Measurements from ENCODE around the gene RNF182.
"Not testable (repeated sequence)": the region's sequence is repeated elsewhere in the genome, so short reads cannot be mapped to it uniquely, and the experiment has no call there.

Gene RNF182, protein sequence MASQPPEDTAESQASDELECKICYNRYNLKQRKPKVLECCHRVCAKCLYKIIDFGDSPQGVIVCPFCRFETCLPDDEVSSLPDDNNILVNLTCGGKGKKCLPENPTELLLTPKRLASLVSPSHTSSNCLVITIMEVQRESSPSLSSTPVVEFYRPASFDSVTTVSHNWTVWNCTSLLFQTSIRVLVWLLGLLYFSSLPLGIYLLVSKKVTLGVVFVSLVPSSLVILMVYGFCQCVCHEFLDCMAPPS

GRCh38 chr6:13924949-13925881, at the start of gene RNF182:
TSS of gene RNF182 (plus strand) at chr6:13924952. CDS start at chr6:13977120, 52,168 bp downstream.
- peak; percentile 91 for DNase-seq (ENCODE audit: low spot score)

DNA sequence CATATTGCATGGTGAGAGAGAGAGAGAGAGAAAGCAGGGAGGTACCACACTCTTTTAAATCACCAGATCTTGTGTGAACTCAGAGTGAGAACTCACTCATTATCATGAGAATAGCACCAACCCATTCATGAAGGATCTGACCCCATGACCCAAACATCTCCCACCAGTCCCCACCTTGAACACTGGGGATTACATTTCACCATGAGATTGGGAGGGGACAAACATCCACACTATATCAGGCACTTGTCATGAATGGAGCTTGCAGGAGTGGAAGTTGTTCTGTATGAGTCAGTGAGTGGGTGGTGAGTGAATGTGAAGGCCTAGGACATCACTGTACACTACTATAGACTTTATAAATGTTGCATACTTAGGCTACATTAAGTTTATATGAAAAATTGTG, 47.7 kb upstream of the RNF182 start:
- DNase-seq (ENCODE audit: low spot score): no peak

- not testable (repeated sequence) for DNase-seq (ENCODE audit: low spot score)
Observed at GRCh38 chr6:13880061-13880663, 44.6 kb upstream of the RNF182 start.

DNA sequence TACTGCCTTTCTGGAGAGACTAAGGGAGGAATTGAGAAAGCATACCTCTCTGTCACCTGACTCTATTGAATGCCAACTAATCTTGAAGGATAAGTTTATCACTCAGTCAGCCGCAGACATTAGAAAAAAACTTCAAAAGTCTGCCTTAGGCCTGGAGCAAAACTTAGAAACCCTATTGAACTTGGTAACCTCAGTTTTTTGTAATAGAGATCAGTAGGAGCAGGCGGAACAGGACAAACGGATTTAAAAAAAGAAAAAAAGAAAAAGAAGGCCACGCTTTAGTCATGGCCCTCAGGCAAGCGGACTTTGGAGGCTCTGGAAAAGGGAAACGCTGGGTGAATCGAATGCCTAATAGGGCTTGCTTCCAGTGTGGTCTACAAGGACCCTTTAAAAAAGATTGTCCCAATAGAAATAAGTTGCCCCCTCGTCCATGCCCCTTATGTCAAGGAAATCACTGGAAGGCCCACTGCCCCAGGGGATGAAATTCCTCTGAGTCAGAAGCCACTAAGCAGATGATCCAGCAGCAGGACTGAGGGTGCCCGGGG, 43.1 kb upstream of the RNF182 start:
- DNase-seq (ENCODE audit: low spot score): no peak

GRCh38 chr6:13883966-13884365, 40.8 kb upstream of the RNF182 start:
- DNase-seq (ENCODE audit: low spot score): no peak

DNA sequence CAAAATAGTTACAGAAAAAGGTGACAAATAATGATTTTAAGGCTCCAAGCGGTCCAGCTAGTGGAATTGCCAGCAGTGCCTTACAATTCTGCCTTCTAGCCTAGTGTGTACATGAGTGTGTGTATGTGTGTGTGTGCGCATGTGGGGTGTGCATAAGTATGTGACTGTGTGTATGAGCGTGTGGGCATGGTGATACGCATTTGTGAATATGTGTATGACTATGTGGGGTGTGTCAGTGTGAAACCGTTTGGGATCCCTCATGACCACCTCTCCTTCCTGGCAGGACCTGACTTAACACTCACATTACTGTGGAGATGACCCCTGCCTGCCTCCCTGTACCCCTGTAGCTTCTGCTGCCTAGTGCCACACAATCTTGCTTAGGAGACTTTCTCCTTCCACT, 40.4 kb upstream of the RNF182 start:
- DNase-seq (ENCODE audit: low spot score): no peak

- no peak for DNase-seq (ENCODE audit: low spot score)
Observed at GRCh38 chr6:13885601-13886000, 39.2 kb upstream of the RNF182 start.

DNA sequence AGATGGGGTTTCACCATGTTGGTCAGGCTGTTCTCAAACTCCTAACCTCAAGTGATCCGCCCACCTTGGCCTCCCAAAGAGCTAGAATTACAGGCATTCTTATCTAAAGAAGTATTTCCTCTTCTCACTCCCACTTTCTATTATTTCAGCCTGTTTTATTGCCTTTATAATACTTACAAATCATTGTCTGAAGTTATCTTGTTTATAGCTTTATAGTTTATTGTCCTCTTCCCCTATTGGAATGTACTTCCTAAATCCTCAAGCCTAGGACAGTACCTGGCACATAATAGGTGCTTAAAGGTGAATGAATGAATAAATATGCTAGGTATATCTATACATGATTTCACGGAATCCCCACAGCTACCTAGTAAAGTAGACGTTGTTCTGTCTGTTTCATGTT, 37.8 kb upstream of the RNF182 start:
- DNase-seq (ENCODE audit: low spot score): no peak

GRCh38 chr6:13892017-13892645, 32.6 kb upstream of the RNF182 start:
- no peak for DNase-seq (ENCODE audit: low spot score)

DNA sequence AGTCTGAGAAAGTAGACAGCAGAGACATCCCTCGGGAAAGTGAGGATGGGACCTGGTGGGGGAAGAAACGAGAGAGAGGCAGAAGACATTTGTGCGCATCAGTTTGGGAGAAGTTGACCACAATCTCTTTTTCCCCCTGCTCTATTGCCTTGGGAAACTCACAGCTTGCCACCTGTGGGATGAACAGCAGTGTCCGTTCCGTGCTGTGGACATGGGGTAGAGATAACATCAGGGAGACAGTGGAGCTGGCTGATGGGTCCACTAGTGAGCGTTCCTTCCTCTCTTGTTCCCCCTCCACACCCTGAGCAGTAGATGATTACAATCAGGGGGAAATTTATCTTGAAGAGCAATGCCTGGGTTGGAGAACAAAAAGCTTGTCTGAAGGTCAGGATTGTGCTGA, 21.8 kb upstream of the RNF182 start:
- no peak for DNase-seq (ENCODE audit: low spot score)

DNA sequence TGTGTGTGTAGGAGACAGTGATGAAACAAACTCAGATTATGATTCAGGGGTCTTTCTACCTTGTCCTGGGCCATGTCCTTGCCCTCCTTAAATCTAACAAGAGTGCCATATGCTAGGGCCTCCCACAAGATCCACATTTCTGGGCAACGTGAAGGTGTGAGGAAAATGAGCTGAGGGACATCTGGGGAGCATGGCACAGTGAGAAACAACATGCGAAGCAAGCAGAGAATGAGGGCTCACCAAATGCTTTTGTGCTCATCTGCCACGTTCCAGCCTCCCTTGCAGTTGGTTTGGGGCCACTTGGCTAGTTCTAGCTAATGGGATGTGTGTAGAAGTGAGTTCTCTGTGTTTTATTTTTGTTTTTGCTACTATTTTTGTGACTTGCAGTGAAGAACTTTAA, 21.4 kb upstream of the RNF182 start:
- DNase-seq (ENCODE audit: low spot score): no peak

GRCh38 chr6:13907001-13907350, 17.8 kb upstream of the RNF182 start:
- no peak for DNase-seq (ENCODE audit: low spot score)

GRCh38 chr6:13907614-13908215, 17.0 kb upstream of the RNF182 start:
- no peak for DNase-seq (ENCODE audit: low spot score)

DNA sequence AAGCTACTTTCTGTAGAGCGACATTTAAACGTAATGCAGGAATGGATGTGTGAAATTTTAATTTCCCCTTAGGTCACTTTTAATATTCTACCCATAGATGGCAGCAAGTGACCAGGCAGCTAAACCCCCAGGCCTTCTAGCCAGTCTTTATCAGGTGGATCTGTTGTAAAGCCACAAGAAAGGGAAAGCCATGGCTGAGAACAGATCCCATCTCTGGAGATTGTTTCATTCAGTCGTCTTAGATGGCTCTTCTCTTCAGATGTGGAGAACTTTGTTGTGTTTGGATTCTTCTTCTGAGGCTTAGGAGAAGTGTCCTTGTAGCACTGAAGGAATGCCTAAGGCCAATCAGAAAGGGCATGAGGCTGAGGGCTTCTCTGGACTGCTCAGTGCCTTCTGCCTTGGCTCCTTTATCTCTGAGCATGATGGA, 15.8 kb upstream of the RNF182 start:
- peak; percentile 74 for DNase-seq (ENCODE audit: low spot score)

- DNase-seq (ENCODE audit: low spot score): no peak
Observed at GRCh38 chr6:13910443-13910842, 14.3 kb upstream of the RNF182 start.

- DNase-seq (ENCODE audit: low spot score): no peak
Observed at GRCh38 chr6:13911337-13911736, 13.4 kb upstream of the RNF182 start.

GRCh38 chr6:13913226-13914001, 11.3 kb upstream of the RNF182 start:
- no peak for DNase-seq (ENCODE audit: low spot score)

- DNase-seq (ENCODE audit: low spot score): no peak
Observed at GRCh38 chr6:13914351-13914750, 10.4 kb upstream of the RNF182 start.

- no peak for DNase-seq (ENCODE audit: low spot score)
Observed at GRCh38 chr6:13915561-13916229, 9.1 kb upstream of the RNF182 start.

DNA sequence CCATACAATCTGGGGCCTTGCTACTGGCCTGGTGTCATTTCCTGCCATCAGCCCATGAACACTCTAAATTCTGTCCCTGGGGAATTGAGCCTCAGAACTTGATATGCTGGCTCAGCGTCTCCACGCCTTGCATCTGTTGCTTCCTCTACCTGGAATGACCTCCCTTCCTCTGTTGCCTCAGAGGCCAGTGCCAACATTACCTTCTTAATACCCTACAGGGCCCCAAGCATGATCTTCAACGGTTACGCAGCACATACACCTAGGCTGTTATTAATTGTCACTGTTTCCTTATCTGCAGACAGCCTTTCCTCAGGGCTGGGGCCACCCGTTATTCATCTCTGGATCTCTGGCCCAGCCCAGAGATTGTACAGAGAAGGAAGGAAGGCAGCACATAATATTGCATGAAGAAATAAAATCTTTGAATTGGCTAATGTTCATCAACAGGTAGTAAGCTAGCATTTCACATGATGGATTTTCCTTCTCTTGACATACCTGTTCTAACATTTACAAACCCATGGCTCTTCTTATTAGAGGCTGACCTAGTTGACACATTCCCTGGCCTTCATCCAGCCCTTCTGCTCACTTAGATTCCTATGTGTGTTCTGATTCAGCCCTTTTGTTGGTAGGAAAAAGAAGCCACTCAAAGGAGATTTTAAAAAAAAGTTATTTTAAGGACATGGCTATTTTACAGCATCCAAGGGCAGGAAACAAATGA, 8.4 kb upstream of the RNF182 start:
- no peak for DNase-seq (ENCODE audit: low spot score)
